HEK293 (cell line): Measurements from ENCODE around the gene PSORS1C1.
"Not testable (repeated sequence)": the region's sequence is repeated elsewhere in the genome, so short reads cannot be mapped to it uniquely, and the experiment has no call there.

ENCODE experiments used
- REST ChIP-seq: fragments of 450-650 bp; formaldehyde crosslinking; IDR thresholded peaks from 2 replicates; pipeline ENCODE4 v1.5.1; 2016; ENCODE audit warnings: missing biosample characterization, missing genetic modification characterization
- YY1 ChIP-seq: fragments of 450-650 bp; formaldehyde crosslinking; IDR thresholded peaks from 2 replicates; pipeline ENCODE4 v1.5.1; 2018; ENCODE audit warnings: missing biosample characterization, missing genetic modification characterization
- ZNF146 ChIP-seq: fragments of 450-650 bp; formaldehyde crosslinking; IDR thresholded peaks from 2 replicates; pipeline ENCODE4 v1.5.1; 2016; ENCODE audit warnings: missing biosample characterization, missing genetic modification characterization
- ZNF2 ChIP-seq: fragments of 450-650 bp; formaldehyde crosslinking; IDR thresholded peaks from 2 replicates; pipeline ENCODE4 v1.5.1; 2016; ENCODE audit warnings: missing biosample characterization, missing genetic modification characterization
- ZNF560 ChIP-seq: fragments of 450-650 bp; formaldehyde crosslinking; IDR thresholded peaks from 2 replicates; pipeline ENCODE4 v1.5.1; 2017; ENCODE audit warnings: missing biosample characterization, missing genetic modification characterization, borderline replicate concordance
- ZNF692 ChIP-seq: fragments of 450-650 bp; formaldehyde crosslinking; IDR thresholded peaks from 2 replicates; pipeline ENCODE4 v1.5.1; 2016; ENCODE audit warnings: missing biosample characterization, missing genetic modification characterization
- TF ChIP-seq, protein P1 (sequence below): fragments of 450-650 bp; formaldehyde crosslinking; IDR thresholded peaks from 2 replicates; pipeline ENCODE4 v1.5.1; 2016; ENCODE audit warnings: missing biosample characterization, missing genetic modification characterization

- not testable (repeated sequence) for TF ChIP-seq ZNF2 (tag by site-specific recombination); YY1 (tag by site-specific recombination); ZNF692 (tag by site-specific recombination); REST; ZNF560 (tag by site-specific recombination); ZNF146 (tag by site-specific recombination)
- TF ChIP-seq, protein P1, sequence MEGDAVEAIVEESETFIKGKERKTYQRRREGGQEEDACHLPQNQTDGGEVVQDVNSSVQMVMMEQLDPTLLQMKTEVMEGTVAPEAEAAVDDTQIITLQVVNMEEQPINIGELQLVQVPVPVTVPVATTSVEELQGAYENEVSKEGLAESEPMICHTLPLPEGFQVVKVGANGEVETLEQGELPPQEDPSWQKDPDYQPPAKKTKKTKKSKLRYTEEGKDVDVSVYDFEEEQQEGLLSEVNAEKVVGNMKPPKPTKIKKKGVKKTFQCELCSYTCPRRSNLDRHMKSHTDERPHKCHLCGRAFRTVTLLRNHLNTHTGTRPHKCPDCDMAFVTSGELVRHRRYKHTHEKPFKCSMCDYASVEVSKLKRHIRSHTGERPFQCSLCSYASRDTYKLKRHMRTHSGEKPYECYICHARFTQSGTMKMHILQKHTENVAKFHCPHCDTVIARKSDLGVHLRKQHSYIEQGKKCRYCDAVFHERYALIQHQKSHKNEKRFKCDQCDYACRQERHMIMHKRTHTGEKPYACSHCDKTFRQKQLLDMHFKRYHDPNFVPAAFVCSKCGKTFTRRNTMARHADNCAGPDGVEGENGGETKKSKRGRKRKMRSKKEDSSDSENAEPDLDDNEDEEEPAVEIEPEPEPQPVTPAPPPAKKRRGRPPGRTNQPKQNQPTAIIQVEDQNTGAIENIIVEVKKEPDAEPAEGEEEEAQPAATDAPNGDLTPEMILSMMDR (tag by site-specific recombination): not testable (repeated sequence)
Observed at GRCh38 chr6:31067891-31068668, 46.5 kb upstream of the PSORS1C1 start.
